Ovary (tissue), 9 donors: ENCODE data around the gene INTS4. TPM values are rescaled to one million over a fixed set of nuclear protein-coding genes. Genes with fewer than 3 reads are reported as not detected.

Source experiments
- DNase-seq, 5 donors: peaks; one replicate each; pipeline ENCODE4 v3.0.0-alpha.2; 2019 to 2020
- H3K27ac ChIP-seq, 2 donors: fragments of 200-600 bp; one replicate each; pipeline versions ENCODE4 v1.5.1 to v1.8.0; 2019 to 2022
- H3K27me3 ChIP-seq: fragments of 200-600 bp; one replicate; pipeline ENCODE4 v1.8.0; 2022
- H3K36me3 ChIP-seq: fragments of 200-600 bp; sonication (generic); one replicate; pipeline ENCODE4 v1.5.1; 2019
- H3K4me1 ChIP-seq: one replicate; pipeline ENCODE4 v1.8.1; 2013; ENCODE audit warnings: mild to moderate bottlenecking, moderate library complexity; ENCODE audit not compliant: insufficient read depth
- H3K4me3 ChIP-seq: fragments of 200-600 bp; sonication (generic); one replicate; pipeline ENCODE4 v1.5.1; 2017
- H3K9me3 ChIP-seq, 2 donors: fragments of 200-600 bp in 1 of 2; sonication (generic) in 1 of 2; one replicate each; pipeline versions ENCODE4 v1.5.1 to v1.8.1; 2013 to 2019; ENCODE audit warnings: mild to moderate bottlenecking in 1 of 2, moderate library complexity in 1 of 2
- EP300 ChIP-seq: sonication (generic); formaldehyde crosslinking; IDR thresholded peaks from one replicate; pipeline ENCODE4 v1.6.1; 2017; ENCODE audit warnings: antibody characterized with exemption
- POLR2A ChIP-seq: fragments of 450-650 bp; IDR thresholded peaks from one replicate; pipeline ENCODE4 v1.6.1; 2017; ENCODE audit warnings: antibody characterized with exemption, mild to moderate bottlenecking, moderate library complexity
- WGBS, 3 donors: extraction: QIAGEN DNeasy Blood & Tissue Kit in 1 of 3; methylation state at CpG; one replicate each; pipeline versions ENCODE4 v1.1.5 to v1.1.7; 2013 to 2017; 5-methylcytosine and 5-hydroxymethylcytosine counted together
- intact Hi-C, 4 donors: fragments of 100-400 bp; cut with DNase I; formaldehyde crosslinking; loops; one replicate each; pipeline versions ENCODE4 v1.11.0 to v1.15.1; 2022 to 2023
- polyA plus RNA-seq, 2 donors: library from polyadenylated mRNA; stranded (reverse); fragments of 200-250 nt in 1 of 2; fragments of 350-450 nt in 1 of 2; fragmentation: Illumina TruSeq in 1 of 2; extraction: RNeasy Lipid Tissue Mini Kit (QIAGEN cat#74804) in 1 of 2; gene quantifications; one replicate each; pipeline ENCODE4 v1.2.3, GENCODE V29; 2013 to 2014
- total RNA-seq, 7 donors: library from RNA; depleted of rRNA in 2 of 7; stranded (reverse); fragments of >200 nt in 2 of 7; fragmentation: NEBNext Ultra II Directional in 3 of 7; extraction: Animal tissue kit (Norgen Biotek cat#: 25700) in 3 of 7; gene quantifications; one replicate each; pipeline versions ENCODE4 v1.1.0 to v1.2.4, GENCODE V29; 2016 to 2023
- TF ChIP-seq, protein P1 (sequence below), 3 donors: fragments of 450-650 bp in 2 of 3; fragments of 200-600 bp in 1 of 3; IDR thresholded peaks; one replicate each; pipeline versions ENCODE4 v1.5.1 to v1.8.0; 2016 to 2022; ENCODE audit warnings: antibody characterized with exemption in 3 of 3, mild to moderate bottlenecking in 1 of 3
- donor health status: DM: no; HTN: no; CAD: no; lungs with moderate emphysema.
- donor health status: DM: no; HTN: no; CAD: no.
- donor health status: Bipolar disorder and iron deficiency.
- donor health status: DM: yes; HTN: yes; CAD: no.
- donor health status: DM: no; HTN: no; CAD: no.
- donor health status: DM: yes; HTN: yes; CAD: no.

Gene INTS4
- total and polyA plus RNA-seq, 9 donors, result 15.7 to 37.7 (median 29.7) TPM

DNA sequence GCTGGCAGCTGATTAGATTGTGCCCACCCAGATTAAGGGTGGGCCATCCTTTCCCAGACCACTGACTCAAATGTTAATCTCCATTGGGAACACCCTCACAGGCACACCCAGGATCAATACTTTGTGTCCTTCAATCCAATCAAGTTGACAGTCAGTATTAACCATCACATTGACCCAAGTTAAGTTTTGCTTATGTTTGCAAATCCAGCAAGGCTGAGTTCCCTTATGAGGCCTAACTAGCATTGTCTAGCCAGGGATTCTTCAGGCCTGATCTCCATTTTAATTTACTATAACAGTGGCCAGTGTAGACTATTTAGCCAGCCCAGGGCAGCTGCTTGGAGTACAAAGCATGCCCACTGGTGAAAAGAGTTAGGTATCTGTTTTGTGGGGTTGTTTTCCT is 30.9 kb upstream of the INTS4 start:
- H3K9me3 ChIP-seq, result no peaks in the 10 kb centered on the region
- intact Hi-C loops, result no loop called here
- no peaks in the 10 kb centered on the region for H3K4me1 ChIP-seq
- H3K36me3 ChIP-seq, result no peaks in the 10 kb centered on the region
- no peak overlapping the region for H3K27ac ChIP-seq
- no peak overlapping the region for H3K4me3 ChIP-seq
- no peaks in the 10 kb centered on the region for H3K27me3 ChIP-seq
- TF ChIP-seq EP300, result no peak
- TF ChIP-seq POLR2A, result no peak
- no peak for DNase-seq

DNA sequence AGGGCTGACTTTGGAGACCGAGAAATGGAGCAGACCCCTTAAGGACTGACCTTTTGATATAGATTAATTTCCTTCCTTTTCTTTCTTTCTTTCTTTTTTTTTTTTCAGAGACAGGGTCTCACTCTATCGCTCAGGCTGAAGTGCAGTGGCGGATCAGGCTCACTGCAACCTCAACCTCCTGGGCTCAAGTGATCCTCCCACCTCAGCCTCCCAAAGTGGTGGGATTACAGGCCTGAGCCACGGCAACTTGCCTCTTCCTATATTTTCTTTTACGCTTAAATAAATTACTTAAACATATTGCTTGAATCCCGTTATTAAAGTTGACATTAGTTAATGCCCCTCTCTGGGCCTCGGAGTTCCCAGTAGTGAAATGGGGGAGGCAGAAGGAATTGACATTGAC is 29.0 kb upstream of the INTS4 start:
- peak overlapping the region; percentile 41 for H3K4me3 ChIP-seq
- TF ChIP-seq EP300 (no peak), POLR2A (no peak)
- TF ChIP-seq, protein P1, sequence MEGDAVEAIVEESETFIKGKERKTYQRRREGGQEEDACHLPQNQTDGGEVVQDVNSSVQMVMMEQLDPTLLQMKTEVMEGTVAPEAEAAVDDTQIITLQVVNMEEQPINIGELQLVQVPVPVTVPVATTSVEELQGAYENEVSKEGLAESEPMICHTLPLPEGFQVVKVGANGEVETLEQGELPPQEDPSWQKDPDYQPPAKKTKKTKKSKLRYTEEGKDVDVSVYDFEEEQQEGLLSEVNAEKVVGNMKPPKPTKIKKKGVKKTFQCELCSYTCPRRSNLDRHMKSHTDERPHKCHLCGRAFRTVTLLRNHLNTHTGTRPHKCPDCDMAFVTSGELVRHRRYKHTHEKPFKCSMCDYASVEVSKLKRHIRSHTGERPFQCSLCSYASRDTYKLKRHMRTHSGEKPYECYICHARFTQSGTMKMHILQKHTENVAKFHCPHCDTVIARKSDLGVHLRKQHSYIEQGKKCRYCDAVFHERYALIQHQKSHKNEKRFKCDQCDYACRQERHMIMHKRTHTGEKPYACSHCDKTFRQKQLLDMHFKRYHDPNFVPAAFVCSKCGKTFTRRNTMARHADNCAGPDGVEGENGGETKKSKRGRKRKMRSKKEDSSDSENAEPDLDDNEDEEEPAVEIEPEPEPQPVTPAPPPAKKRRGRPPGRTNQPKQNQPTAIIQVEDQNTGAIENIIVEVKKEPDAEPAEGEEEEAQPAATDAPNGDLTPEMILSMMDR (IDR thresholded peaks at IDR 0.05), result no peak
- 72 to 77% (median 74%) methylated on average over 7 of the region's 7 CpGs for WGBS, 3 donors

DNA sequence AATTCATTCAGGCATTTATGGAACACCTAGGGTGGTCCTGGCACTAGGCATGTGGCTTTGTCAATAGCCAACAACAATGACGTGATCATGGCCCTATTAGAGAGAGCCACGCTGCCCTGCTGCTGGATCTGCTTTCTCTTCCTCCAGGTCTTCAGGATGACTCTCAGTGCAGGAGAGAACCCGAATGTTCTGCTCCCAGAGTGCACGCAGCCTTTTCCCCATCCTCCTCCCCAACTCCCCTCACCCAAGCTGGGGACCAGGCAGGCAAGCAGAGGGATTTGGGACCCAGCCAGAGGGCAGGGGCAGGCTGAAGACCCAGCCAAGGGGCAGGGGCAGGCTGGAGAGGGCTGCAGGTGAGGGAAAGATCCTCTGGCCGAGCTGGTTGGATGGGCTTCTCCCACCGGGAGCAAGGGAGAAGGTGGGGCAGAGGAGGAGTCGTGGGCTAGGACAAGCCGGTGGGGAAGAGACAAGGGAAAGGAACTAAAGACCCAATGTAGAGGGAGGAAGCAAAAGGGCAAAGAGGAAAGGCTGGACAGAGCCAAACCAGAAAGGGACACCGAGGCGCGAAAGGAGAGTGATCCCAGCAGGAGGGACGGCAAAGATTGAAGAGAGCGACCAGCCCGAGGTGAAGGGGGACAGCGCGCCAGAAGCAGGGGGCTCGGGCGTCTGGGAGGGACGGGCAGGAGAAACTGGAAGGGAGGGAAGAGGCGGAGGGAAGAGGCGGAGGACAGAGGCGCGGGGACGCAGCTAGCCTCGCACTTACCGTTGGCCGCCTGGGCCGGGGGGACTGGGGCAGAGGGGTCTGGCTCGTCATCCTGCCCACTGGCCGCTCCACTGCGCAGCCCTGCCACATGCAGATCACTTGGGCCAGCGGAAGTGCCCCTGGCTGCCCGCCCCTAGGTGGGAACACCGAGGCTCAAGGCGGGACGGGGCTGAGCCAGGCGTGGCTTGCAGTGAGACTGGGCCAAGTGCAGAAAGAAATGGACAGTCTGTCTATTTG is 28.2 kb upstream of the INTS4 start, which contains the start of gene KCTD14:
Gene KCTD14 (minus strand): TSS at position 880 of the 1,000 bp plus-strand sequence. CDS start 27 bp downstream, at position 853.
- peak in 3 of 5 donors; percentile 19 to 50 (median 29) for DNase-seq
- H3K27ac ChIP-seq, result peak within 1 kb of the TSS in 1 of 2 donors; percentile 12
- no peaks in the 10 kb centered on the region for H3K27me3 ChIP-seq
- intact Hi-C loops, result no loop called here
- 7 to 11% (median 10%) methylated on average over 37 of the region's 37 CpGs for WGBS, 3 donors
- no peaks in the 10 kb centered on the region for H3K9me3 ChIP-seq
- TF ChIP-seq POLR2A (no peak), EP300 (no peak)
- TF ChIP-seq, protein P1 (IDR thresholded peaks at IDR 0.05), result no peak
- H3K36me3 ChIP-seq, result no peaks in the 10 kb centered on the region
- no peaks in the 10 kb centered on the region for H3K4me1 ChIP-seq
- H3K4me3 ChIP-seq, result peak within 1 kb of the TSS; percentile 41

More for the DNA sequence above, 29.0 kb upstream of the INTS4 start:
- H3K9me3 ChIP-seq, result no peaks in the 10 kb centered on the region
- H3K27ac ChIP-seq, result no peak overlapping the region
- intact Hi-C loops, result no loop called here
- no peaks in the 10 kb centered on the region for H3K36me3 ChIP-seq
- H3K4me1 ChIP-seq, result no peaks in the 10 kb centered on the region
- H3K27me3 ChIP-seq, result no peaks in the 10 kb centered on the region
- DNase-seq, result no peak

DNA sequence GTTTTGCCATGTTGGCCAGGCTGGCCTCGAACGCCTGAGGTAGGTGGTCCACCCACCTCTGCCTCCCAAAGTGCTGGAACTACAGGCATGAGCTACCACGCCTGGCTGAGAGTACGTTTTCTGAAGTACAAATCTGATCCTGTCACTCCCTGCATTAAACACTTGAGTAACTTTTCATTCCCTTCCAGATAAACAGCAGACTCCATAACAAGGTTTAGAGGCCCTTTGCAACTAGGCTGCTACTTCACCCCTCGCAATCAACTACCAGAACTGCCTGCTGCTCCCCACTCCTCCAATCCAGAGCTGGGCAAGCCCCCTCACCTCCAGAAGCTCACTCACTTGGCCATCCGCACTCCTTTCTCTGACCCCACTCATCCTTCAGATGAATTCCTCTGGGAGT is 27.1 kb upstream of the INTS4 start:
- WGBS, 3 donors, result 89 to 93% (median 92%) methylated on average over 6 of the region's 6 CpGs
- Histone ChIP-seq H3K27ac (no peak overlapping the region), H3K9me3 (no peaks in the 10 kb centered on the region), H3K4me3 (no peak overlapping the region), H3K27me3 (no peaks in the 10 kb centered on the region), H3K36me3 (no peaks in the 10 kb centered on the region), H3K4me1 (no peaks in the 10 kb centered on the region)
- TF ChIP-seq POLR2A, result no peak
- no peak for TF ChIP-seq EP300
- TF ChIP-seq, protein P1 (IDR thresholded peaks at IDR 0.05), result no peak
- no peak for DNase-seq
- intact Hi-C loops, result no loop called here

DNA sequence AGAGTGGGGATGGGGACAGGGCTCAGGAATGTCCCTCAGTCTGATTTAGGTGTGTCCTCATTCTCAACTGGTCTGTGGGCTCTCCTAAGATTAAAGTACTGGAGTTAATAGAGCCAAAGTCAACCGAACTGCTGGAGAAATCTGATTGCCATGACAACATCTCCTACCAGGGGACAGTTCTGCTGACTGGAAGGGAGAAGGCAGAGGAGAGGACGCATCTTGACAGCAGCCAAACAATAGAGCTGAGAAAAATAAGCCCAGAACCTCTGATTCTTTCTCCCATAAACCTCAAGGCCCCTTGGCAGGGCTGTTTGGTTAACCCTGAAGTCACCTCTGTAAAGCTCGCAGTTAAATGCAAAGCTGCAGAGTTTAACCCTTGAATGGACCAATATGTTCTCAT is 25.8 kb upstream of the INTS4 start:
- Histone ChIP-seq H3K36me3 (no peaks in the 10 kb centered on the region), H3K4me3 (no peak overlapping the region), H3K9me3 (no peaks in the 10 kb centered on the region), H3K27me3 (no peaks in the 10 kb centered on the region), H3K27ac (no peak overlapping the region), H3K4me1 (no peaks in the 10 kb centered on the region)
- no peak for DNase-seq
- no peak for TF ChIP-seq POLR2A
- no peak for TF ChIP-seq EP300
- TF ChIP-seq, protein P1 (IDR thresholded peaks at IDR 0.05), result no peak
- intact Hi-C loops, result no loop called here
- 34 to 52% (median 35%) methylated on average over 3 of the region's 3 CpGs for WGBS, 3 donors
